Neural crest cell (in vitro differentiated cells): ENCODE measurements around the gene ITPR3. TPM values are rescaled to one million over a fixed set of nuclear protein-coding genes. Genes with fewer than 3 reads are reported as not detected.

Experiments used
- DNase-seq: peaks from one replicate; pipeline ENCODE4 v3.0.0; 2021; ENCODE audit warnings: low read depth, mixed read lengths, low spot score
- H3K27ac Mint-ChIP-seq: one replicate; pipeline ENCODE4 v1.8.0; 2021; ENCODE audit warnings: mild to moderate bottlenecking, mixed read lengths; ENCODE audit not compliant: unreplicated experiment
- H3K27me3 Mint-ChIP-seq: 2 replicates; pipeline ENCODE4 v1.8.0; 2021; ENCODE audit warnings: low read depth, mild to moderate bottlenecking, mixed read lengths
- H3K36me3 Mint-ChIP-seq: 2 replicates; pipeline ENCODE4 v1.8.0; 2021; ENCODE audit warnings: low read depth, mild to moderate bottlenecking, mixed read lengths
- H3K4me1 Mint-ChIP-seq: 2 replicates; pipeline ENCODE4 v1.8.0; 2021; ENCODE audit warnings: mixed read lengths
- H3K4me3 Mint-ChIP-seq: one replicate; pipeline ENCODE4 v1.8.0; 2021; ENCODE audit warnings: mild to moderate bottlenecking, mixed read lengths
- H3K9me3 Mint-ChIP-seq: 2 replicates; pipeline ENCODE4 v1.8.0; 2021; ENCODE audit warnings: mixed read lengths
- CTCF ChIP-seq: fragments of 200-600 bp; sonication (generic); conservative IDR thresholded peaks from 2 replicates; pipeline ENCODE4 v1.5.0; 2021; ENCODE audit warnings: antibody characterized with exemption, mild to moderate bottlenecking
- total RNA-seq: library from RNA; stranded (reverse); gene quantifications from 2 replicates; pipeline ENCODE4 v1.2.1, GENCODE V29; 2021

The ITPR3 gene
- total RNA-seq, 1 donor from 2014 or later: 16.0 TPM

DNA sequence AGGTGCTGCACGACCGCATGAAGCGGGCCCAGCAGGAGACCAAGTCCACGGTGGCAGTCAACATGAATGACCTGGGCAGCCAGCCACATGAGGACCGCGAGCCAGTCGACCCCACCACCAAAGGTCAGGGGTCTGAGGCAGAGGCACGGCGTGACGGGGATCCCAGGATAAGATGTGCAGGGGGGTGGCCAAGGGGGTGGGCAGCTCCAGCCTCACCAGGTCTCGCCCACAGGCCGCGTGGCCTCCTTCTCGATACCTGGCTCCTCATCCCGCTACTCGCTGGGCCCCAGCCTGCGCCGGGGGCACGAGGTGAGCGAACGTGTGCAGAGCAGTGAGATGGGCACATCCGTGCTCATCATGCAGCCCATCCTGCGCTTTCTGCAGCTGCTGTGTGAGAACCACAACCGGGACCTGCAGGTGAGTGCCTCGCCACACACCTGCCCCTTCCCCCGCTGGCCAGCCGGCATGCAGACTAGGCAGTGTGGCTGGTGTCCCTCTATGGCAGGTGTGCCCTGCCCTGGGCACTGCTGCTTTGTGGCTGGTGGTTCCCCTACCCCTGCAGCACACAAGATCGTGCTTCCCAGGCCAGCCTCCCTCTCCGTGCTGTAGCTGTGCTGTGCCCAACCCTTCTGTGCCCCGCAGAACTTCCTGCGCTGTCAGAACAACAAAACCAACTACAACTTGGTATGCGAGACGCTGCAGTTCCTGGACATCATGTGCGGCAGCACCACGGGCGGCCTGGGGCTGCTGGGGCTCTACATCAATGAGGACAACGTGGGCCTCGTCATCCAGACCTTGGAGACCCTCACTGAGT lies 64.5 kb downstream of the ITPR3 start:
- Mint-ChIP-seq H3K27ac (peak overlapping the region; percentile 50), H3K4me3 (no peak overlapping the region), H3K9me3 (no peaks in the 10 kb centered on the region), H3K36me3 (peaks cover 3% of the 10 kb centered on the region), H3K4me1 (peaks cover 7% of the 10 kb centered on the region), H3K27me3 (peaks cover 2% of the 10 kb centered on the region)
- DNase-seq: no peak
- no peak for TF ChIP-seq CTCF

- peak overlapping the region; percentile 50 for H3K27ac Mint-ChIP-seq
- no peak for DNase-seq
- TF ChIP-seq CTCF: no peak
- H3K4me1 Mint-ChIP-seq: peaks cover 7% of the 10 kb centered on the region
- H3K4me3 Mint-ChIP-seq: no peak overlapping the region
- H3K27me3 Mint-ChIP-seq: peaks cover 2% of the 10 kb centered on the region
- H3K36me3 Mint-ChIP-seq: peaks cover 3% of the 10 kb centered on the region
- no peaks in the 10 kb centered on the region for H3K9me3 Mint-ChIP-seq
Measured at GRCh38 chr6:33686225-33686924, 65.3 kb downstream of the ITPR3 start.

GRCh38 chr6:33686981-33687975 lies 66.2 kb downstream of the ITPR3 start:
- H3K27ac Mint-ChIP-seq: no peak overlapping the region
- DNase-seq: no peak
- peaks cover 3% of the 10 kb centered on the region for H3K36me3 Mint-ChIP-seq
- H3K9me3 Mint-ChIP-seq: no peaks in the 10 kb centered on the region
- no peak for TF ChIP-seq CTCF
- peaks cover 2% of the 10 kb centered on the region for H3K27me3 Mint-ChIP-seq
- H3K4me1 Mint-ChIP-seq: peaks cover 7% of the 10 kb centered on the region
- no peak overlapping the region for H3K4me3 Mint-ChIP-seq

GRCh38 chr6:33688006-33688405 lies 66.9 kb downstream of the ITPR3 start:
- DNase-seq: no peak
- Mint-ChIP-seq H3K27ac (no peak overlapping the region), H3K4me1 (peaks cover 12% of the 10 kb centered on the region), H3K27me3 (peaks cover 2% of the 10 kb centered on the region), H3K9me3 (no peaks in the 10 kb centered on the region), H3K4me3 (no peak overlapping the region), H3K36me3 (peaks cover 8% of the 10 kb centered on the region)
- no peak for TF ChIP-seq CTCF

DNA sequence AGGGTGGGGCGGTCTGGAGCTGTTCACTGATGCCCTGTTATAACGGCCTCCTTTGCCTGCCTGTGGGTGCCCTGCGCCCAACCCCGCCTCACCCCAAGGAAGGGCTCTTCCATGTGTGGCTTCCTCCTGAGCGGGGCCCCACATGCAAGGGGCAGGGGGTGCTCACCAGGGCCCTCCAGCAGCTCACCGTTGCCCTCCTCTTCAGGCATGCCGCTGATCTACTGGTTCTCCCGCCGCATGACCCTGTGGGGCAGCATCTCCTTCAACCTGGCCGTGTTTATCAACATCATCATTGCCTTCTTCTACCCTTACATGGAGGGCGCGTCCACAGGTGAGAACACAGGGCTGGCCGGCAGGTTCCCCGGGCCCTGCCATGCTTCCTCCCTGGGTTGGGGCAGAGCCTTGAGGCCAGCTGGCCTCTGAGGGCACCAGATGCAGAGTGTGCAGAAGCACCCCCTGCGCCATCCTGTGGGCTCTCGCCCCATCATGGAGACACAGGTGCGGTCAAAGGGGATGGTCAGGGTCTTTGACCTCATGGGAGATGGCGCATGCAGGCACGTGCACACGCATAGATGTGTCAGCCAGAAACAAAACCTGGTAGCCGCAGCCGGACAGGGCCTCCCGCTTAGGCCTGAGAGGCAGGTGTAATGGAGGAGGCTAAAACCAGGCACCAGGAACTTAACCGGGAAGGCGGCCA lies 67.5 kb downstream of the ITPR3 start:
- Mint-ChIP-seq H3K4me1 (peaks cover 18% of the 10 kb centered on the region), H3K4me3 (no peak overlapping the region), H3K27ac (no peak overlapping the region), H3K27me3 (peaks cover 2% of the 10 kb centered on the region), H3K36me3 (peaks cover 8% of the 10 kb centered on the region), H3K9me3 (no peaks in the 10 kb centered on the region)
- DNase-seq: no peak
- TF ChIP-seq CTCF: no peak
